ENCODE data around the gene PPM1E. TPM values are rescaled to one million over a fixed set of nuclear protein-coding genes. Genes with fewer than 3 reads are reported as not detected.
"Not testable (repeated sequence)": the region's sequence is repeated elsewhere in the genome, so short reads cannot be mapped to it uniquely, and the experiment has no call there.

The PPM1E gene
- total RNA-seq, 1 experiment from 2014 or later: 2.9 TPM

DNA sequence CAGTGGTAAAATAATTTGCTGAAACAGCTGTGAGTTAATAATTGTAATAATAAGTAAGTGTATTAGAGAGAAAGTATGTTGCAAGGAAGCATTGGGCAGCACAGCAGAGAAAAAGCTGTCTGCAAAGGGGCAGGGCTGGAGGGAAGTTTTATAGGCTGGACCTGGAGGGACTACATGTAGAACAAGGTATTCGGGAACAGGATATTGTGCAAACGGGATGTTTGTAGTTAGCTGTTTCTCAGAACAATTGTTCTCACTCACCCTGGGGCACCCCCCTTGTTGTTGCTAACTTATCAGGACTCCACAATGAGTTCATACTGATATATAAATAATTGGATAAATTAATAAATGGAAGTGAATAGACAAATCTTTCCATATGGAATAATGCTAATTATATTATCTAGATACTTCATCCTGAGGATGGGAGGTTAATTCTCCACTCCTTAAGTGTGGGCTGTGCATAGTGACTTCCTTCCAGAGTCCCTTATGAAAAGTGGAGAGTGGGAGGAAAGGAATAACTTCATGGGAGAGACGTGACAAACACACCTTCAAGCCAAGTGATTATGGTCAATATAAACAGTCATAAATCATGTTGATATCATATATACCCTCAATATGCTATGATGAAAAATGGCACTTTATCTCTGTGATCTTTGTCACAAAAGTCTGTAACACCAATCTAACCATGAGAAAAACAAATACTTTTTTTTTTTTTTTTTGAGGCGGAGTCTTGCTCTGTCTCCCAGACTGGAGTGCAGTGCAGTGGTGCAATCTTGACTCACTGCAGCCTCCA, 85.4 kb downstream of the PPM1E start:
- TF ChIP-seq, protein P1, sequence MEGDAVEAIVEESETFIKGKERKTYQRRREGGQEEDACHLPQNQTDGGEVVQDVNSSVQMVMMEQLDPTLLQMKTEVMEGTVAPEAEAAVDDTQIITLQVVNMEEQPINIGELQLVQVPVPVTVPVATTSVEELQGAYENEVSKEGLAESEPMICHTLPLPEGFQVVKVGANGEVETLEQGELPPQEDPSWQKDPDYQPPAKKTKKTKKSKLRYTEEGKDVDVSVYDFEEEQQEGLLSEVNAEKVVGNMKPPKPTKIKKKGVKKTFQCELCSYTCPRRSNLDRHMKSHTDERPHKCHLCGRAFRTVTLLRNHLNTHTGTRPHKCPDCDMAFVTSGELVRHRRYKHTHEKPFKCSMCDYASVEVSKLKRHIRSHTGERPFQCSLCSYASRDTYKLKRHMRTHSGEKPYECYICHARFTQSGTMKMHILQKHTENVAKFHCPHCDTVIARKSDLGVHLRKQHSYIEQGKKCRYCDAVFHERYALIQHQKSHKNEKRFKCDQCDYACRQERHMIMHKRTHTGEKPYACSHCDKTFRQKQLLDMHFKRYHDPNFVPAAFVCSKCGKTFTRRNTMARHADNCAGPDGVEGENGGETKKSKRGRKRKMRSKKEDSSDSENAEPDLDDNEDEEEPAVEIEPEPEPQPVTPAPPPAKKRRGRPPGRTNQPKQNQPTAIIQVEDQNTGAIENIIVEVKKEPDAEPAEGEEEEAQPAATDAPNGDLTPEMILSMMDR (IDR thresholded peaks at IDR 0.05): no peak
- TF ChIP-seq, protein P2, sequence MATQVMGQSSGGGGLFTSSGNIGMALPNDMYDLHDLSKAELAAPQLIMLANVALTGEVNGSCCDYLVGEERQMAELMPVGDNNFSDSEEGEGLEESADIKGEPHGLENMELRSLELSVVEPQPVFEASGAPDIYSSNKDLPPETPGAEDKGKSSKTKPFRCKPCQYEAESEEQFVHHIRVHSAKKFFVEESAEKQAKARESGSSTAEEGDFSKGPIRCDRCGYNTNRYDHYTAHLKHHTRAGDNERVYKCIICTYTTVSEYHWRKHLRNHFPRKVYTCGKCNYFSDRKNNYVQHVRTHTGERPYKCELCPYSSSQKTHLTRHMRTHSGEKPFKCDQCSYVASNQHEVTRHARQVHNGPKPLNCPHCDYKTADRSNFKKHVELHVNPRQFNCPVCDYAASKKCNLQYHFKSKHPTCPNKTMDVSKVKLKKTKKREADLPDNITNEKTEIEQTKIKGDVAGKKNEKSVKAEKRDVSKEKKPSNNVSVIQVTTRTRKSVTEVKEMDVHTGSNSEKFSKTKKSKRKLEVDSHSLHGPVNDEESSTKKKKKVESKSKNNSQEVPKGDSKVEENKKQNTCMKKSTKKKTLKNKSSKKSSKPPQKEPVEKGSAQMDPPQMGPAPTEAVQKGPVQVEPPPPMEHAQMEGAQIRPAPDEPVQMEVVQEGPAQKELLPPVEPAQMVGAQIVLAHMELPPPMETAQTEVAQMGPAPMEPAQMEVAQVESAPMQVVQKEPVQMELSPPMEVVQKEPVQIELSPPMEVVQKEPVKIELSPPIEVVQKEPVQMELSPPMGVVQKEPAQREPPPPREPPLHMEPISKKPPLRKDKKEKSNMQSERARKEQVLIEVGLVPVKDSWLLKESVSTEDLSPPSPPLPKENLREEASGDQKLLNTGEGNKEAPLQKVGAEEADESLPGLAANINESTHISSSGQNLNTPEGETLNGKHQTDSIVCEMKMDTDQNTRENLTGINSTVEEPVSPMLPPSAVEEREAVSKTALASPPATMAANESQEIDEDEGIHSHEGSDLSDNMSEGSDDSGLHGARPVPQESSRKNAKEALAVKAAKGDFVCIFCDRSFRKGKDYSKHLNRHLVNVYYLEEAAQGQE (IDR thresholded peaks at IDR 0.05; ENCODE audit: insufficient read depth in 1 of 2, low read depth in 2 of 2, low read length in 1 of 2): no peak
- TF ChIP-seq TCF7L2 (IDR thresholded peaks at IDR 0.05; ENCODE audit: low read depth, low read length) (no peak), SIN3A (IDR thresholded peaks at IDR 0.05; ENCODE audit: borderline replicate concordance, insufficient read depth, low read depth, low read length) (no peak), POLR2AphosphoS5 (IDR thresholded peaks at IDR 0.05; ENCODE audit: low read depth, low read length) (no peak)
- Histone ChIP-seq H3K36me3 (ENCODE audit: control insufficient read depth, insufficient read depth, low read length) (no peaks in the 10 kb centered on the region), H3K4me3 (ENCODE audit: low read depth in 2 of 2, low read length in 2 of 2) (no peak overlapping the region), H3K4me1 (ENCODE audit: control insufficient read depth, insufficient read depth, low read length) (no peaks in the 10 kb centered on the region), H3K27me3 (ENCODE audit: control insufficient read depth, insufficient read depth, low read length) (no peaks in the 10 kb centered on the region), H3K27ac (ENCODE audit: low read length) (no peak overlapping the region), H3K9me3 (ENCODE audit: control insufficient read depth, insufficient read depth, low read depth, low read length) (no peaks in the 10 kb centered on the region)
- DNase-seq (ENCODE audit: low read depth, low spot score) (no peak), ATAC-seq (no peak)
- in situ Hi-C loops (cut with HindIII; ENCODE audit: low pct_unique_long_range_greater_than_20kb, low sequenced_read_pairs): no loop called here
- CTCF ChIA-PET: no interaction called here
- POLR2A ChIA-PET: no interaction called here
- intact Hi-C loops (cut with micrococcal nuclease; ENCODE audit: unreplicated experiment): no loop called here
- BruUV-seq (replicated peaks): no TSS peak

DNA sequence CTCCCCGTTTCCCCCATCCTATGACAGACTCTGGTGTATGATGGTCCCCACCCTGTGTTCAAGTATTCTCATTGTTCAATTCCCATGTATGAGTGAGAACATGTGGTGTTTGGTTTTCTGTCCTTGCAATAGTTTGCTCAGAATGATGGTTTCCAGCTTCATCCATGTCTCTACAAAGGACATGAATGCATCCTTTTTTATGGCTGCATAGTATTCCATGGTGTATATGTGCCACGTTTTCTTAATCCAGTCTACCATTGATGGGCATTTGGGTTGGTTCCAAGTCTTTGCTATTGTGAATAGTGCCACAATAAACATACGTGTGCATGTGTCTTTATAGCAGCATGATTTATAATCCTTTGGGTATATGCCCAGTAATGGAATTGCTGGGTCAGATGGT, 90.8 kb downstream of the PPM1E start:
- ATAC-seq; POLR2A ChIA-PET; intact Hi-C loops (cut with micrococcal nuclease; ENCODE audit: unreplicated experiment); in situ Hi-C loops (cut with HindIII; ENCODE audit: low pct_unique_long_range_greater_than_20kb, low sequenced_read_pairs); BruUV-seq (replicated peaks); CTCF ChIA-PET; H3K9me3 ChIP-seq (ENCODE audit: control insufficient read depth, insufficient read depth, low read depth, low read length); H3K27ac ChIP-seq (ENCODE audit: low read length); DNase-seq (ENCODE audit: low read depth, low spot score); H3K27me3 ChIP-seq (ENCODE audit: control insufficient read depth, insufficient read depth, low read length); H3K36me3 ChIP-seq (ENCODE audit: control insufficient read depth, insufficient read depth, low read length); H3K4me1 ChIP-seq (ENCODE audit: control insufficient read depth, insufficient read depth, low read length); H3K4me3 ChIP-seq (ENCODE audit: low read depth in 2 of 2, low read length in 2 of 2): not testable (repeated sequence)

GRCh38 chr17:58850106-58850505, 94.5 kb downstream of the PPM1E start:
- H3K27me3 ChIP-seq (ENCODE audit: control insufficient read depth, insufficient read depth, low read length); ATAC-seq; H3K36me3 ChIP-seq (ENCODE audit: control insufficient read depth, insufficient read depth, low read length); H3K4me1 ChIP-seq (ENCODE audit: control insufficient read depth, insufficient read depth, low read length); in situ Hi-C loops (cut with HindIII; ENCODE audit: low pct_unique_long_range_greater_than_20kb, low sequenced_read_pairs); H3K27ac ChIP-seq (ENCODE audit: low read length); H3K9me3 ChIP-seq (ENCODE audit: control insufficient read depth, insufficient read depth, low read depth, low read length); CTCF ChIA-PET; intact Hi-C loops (cut with micrococcal nuclease; ENCODE audit: unreplicated experiment); H3K4me3 ChIP-seq (ENCODE audit: low read depth in 2 of 2, low read length in 2 of 2); POLR2A ChIA-PET; DNase-seq (ENCODE audit: low read depth, low spot score); BruUV-seq (replicated peaks): not testable (repeated sequence)
